ENCODE data around the gene NFIB.

Gene NFIB

DNA sequence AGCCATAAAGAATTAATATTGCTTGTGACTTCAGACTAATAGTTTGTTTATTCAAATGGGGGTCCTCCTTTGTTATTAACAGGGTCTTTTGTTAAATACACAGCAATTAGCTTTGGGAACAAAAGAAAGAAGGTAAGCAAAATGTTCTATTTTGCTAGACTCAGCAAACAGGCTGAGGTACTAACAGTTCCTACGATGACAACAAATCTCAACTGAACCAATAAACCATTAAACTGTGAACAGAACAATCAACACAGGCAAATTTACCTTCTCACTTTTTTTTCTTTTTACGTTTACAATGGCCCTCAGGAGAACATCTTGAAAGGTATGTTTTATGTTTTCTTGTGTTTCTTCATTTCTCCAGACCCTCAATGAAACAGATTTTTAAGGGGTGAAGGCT is 207.2 kb downstream of the NFIB start:
- no peak for DNase-seq
- H3K27me3 ChIP-seq (replicated peaks; ENCODE audit: insufficient read depth, low read length): no peaks in the 10 kb centered on the region
- no peaks in the 10 kb centered on the region for H3K9me2 ChIP-seq (replicated peaks; ENCODE audit: insufficient read depth, low read length)
- H3K9ac ChIP-seq (ENCODE audit: low read length): no peak overlapping the region
- H3F3A ChIP-seq (ENCODE audit: insufficient read depth, low read length): no peaks in the 10 kb centered on the region
- H3K4me2 ChIP-seq (ENCODE audit: low read depth, low read length): no peak overlapping the region
- no peak overlapping the region for H3K4me3 ChIP-seq (ENCODE audit: low read length)
- H3K9me3 ChIP-seq (replicated peaks; ENCODE audit: insufficient read depth, low read length): no peaks in the 10 kb centered on the region
- no peaks in the 10 kb centered on the region for H3K79me2 ChIP-seq (ENCODE audit: low read length)
- H3K4me1 ChIP-seq (ENCODE audit: low read length): no peaks in the 10 kb centered on the region
- no peaks in the 10 kb centered on the region for H4K20me1 ChIP-seq (ENCODE audit: insufficient read depth, low read length)
- H2AFZ ChIP-seq (ENCODE audit: low read length): no peak overlapping the region
- no peak for TF ChIP-seq EZH2 (optimal IDR thresholded peaks at IDR 0.05; ENCODE audit: low read depth, low read length)
- TF ChIP-seq EZH2phosphoT487 (IDR thresholded peaks at IDR 0.05; ENCODE audit: low read length): no peak
- TF ChIP-seq, protein P1, sequence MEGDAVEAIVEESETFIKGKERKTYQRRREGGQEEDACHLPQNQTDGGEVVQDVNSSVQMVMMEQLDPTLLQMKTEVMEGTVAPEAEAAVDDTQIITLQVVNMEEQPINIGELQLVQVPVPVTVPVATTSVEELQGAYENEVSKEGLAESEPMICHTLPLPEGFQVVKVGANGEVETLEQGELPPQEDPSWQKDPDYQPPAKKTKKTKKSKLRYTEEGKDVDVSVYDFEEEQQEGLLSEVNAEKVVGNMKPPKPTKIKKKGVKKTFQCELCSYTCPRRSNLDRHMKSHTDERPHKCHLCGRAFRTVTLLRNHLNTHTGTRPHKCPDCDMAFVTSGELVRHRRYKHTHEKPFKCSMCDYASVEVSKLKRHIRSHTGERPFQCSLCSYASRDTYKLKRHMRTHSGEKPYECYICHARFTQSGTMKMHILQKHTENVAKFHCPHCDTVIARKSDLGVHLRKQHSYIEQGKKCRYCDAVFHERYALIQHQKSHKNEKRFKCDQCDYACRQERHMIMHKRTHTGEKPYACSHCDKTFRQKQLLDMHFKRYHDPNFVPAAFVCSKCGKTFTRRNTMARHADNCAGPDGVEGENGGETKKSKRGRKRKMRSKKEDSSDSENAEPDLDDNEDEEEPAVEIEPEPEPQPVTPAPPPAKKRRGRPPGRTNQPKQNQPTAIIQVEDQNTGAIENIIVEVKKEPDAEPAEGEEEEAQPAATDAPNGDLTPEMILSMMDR (IDR thresholded peaks at IDR 0.05; ENCODE audit: low read length): no peak
- no peak overlapping the region for H3K27ac ChIP-seq (ENCODE audit: low read length)
- no peaks in the 10 kb centered on the region for H3K36me3 ChIP-seq (replicated peaks; ENCODE audit: insufficient read depth, low read length)

DNA sequence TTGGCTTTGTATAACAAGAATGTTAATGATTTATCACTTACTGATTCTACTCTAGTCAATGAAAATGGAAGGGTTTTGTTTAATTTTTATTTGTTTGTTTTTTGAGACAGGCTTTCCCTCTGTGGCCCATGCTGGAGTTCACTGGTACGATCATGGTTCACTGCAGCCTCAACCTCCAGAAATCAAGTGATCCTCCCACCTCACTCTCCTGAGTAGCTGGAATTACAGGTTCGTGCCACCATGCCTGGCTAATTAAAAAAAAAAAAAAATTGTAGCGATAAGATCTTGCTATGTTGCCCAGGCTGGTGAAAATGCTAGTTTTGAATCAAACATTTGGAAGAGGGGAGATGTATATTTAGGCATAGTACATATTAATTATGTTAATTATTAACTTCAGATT is 209.4 kb downstream of the NFIB start:
- TF ChIP-seq EZH2phosphoT487 (IDR thresholded peaks at IDR 0.05; ENCODE audit: low read length) (no peak), EZH2 (optimal IDR thresholded peaks at IDR 0.05; ENCODE audit: low read depth, low read length) (no peak)
- TF ChIP-seq, protein P1 (IDR thresholded peaks at IDR 0.05; ENCODE audit: low read length): no peak
- Histone ChIP-seq H3K27me3 (replicated peaks; ENCODE audit: insufficient read depth, low read length) (no peaks in the 10 kb centered on the region), H3K9me2 (replicated peaks; ENCODE audit: insufficient read depth, low read length) (no peaks in the 10 kb centered on the region), H3K4me1 (ENCODE audit: low read length) (no peaks in the 10 kb centered on the region), H4K20me1 (ENCODE audit: insufficient read depth, low read length) (no peaks in the 10 kb centered on the region), H3K9ac (ENCODE audit: low read length) (no peak overlapping the region), H3F3A (ENCODE audit: insufficient read depth, low read length) (no peaks in the 10 kb centered on the region), H3K79me2 (ENCODE audit: low read length) (no peaks in the 10 kb centered on the region), H3K36me3 (replicated peaks; ENCODE audit: insufficient read depth, low read length) (no peaks in the 10 kb centered on the region), H3K27ac (ENCODE audit: low read length) (no peak overlapping the region), H3K4me2 (ENCODE audit: low read depth, low read length) (no peak overlapping the region), H2AFZ (ENCODE audit: low read length) (no peak overlapping the region), H3K4me3 (ENCODE audit: low read length) (no peak overlapping the region), H3K9me3 (replicated peaks; ENCODE audit: insufficient read depth, low read length) (no peaks in the 10 kb centered on the region)
- no peak for DNase-seq

DNA sequence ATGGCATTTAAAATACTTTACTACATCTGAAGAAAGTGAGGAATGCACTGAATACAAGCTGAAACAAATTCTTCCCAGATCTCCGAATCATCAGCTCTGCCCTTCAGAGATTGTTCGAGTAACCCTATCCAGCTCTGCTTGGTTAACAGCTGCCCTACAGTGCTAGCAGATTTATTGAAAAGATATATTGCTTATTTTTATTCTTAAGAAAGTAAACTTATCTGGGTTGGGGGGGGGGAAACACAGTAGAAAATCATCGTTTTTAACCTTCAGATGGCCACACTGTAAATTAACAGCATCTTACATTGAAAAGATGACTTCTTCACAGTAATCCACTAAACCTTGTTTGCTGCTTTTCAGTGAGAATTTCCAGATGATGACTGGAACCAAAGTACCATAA is 210.8 kb downstream of the NFIB start:
- no peak overlapping the region for H3K27ac ChIP-seq (ENCODE audit: low read length)

More for the DNA sequence above, 210.8 kb downstream of the NFIB start:
- Histone ChIP-seq H3K4me2 (ENCODE audit: low read depth, low read length) (no peak overlapping the region), H3K9ac (ENCODE audit: low read length) (no peak overlapping the region), H3K36me3 (replicated peaks; ENCODE audit: insufficient read depth, low read length) (no peaks in the 10 kb centered on the region), H3F3A (ENCODE audit: insufficient read depth, low read length) (no peaks in the 10 kb centered on the region), H3K27me3 (replicated peaks; ENCODE audit: insufficient read depth, low read length) (no peaks in the 10 kb centered on the region), H4K20me1 (ENCODE audit: insufficient read depth, low read length) (no peaks in the 10 kb centered on the region), H3K4me1 (ENCODE audit: low read length) (no peaks in the 10 kb centered on the region), H3K9me3 (replicated peaks; ENCODE audit: insufficient read depth, low read length) (no peaks in the 10 kb centered on the region), H3K79me2 (ENCODE audit: low read length) (no peaks in the 10 kb centered on the region), H3K4me3 (ENCODE audit: low read length) (no peak overlapping the region), H2AFZ (ENCODE audit: low read length) (no peak overlapping the region), H3K9me2 (replicated peaks; ENCODE audit: insufficient read depth, low read length) (no peaks in the 10 kb centered on the region)
- DNase-seq: no peak
- TF ChIP-seq EZH2phosphoT487 (IDR thresholded peaks at IDR 0.05; ENCODE audit: low read length) (no peak), EZH2 (optimal IDR thresholded peaks at IDR 0.05; ENCODE audit: low read depth, low read length) (no peak)
- TF ChIP-seq, protein P1 (IDR thresholded peaks at IDR 0.05; ENCODE audit: low read length): no peak
